Ramos (cell line): ENCODE measurements around the gene SELPLG.

Source experiments
- in situ Hi-C: fragments of 300-500 bp; cut with MboI; formaldehyde crosslinking; loops from one replicate; pipeline ENCODE4 v1.14.3; 2022; ENCODE audit warnings: low sequenced_read_pairs; ENCODE audit not compliant: unreplicated experiment

SELPLG gene

DNA sequence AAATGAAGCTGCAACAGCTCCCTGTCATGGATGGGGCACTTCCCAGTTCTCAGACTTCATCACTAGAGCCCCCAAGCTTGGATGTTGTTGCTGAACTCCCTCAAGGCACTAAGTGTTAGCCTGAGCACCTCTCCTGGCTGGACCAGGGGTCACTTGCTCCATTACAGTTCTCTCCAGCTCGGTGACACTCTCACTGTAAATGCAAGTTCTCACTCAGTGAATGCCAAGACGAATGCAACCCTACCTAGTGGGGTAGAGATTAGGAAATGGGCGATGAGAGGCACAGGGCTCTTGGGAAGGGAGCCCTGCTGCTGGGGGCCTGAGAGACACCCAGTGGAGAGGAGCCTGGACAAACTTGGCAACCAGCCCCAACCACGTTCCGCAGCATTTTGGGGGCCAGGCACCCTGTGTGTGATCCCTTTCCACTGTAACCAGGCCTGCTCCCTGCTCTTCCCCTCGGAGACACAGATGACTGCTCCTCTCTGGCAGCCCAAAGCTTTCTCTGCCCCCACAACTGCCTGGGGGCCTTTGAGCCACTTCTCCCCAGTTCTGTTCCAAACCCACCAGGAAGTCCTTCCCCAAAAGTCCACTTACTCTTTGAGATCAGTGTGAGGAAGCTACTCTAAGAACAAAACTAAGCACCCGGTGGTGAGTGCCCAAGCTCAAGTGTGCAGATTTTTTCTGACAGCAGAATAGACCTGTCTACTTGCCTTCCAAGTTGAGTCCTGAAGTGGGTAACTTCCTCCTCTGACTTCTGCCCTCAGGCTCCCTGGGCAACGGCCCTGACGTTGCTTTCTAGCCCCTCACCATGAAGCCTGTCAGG, 8.0 kb upstream of the SELPLG start:
- in situ Hi-C loops, result loop anchor here (25.0 kb wide), 1 partner anchor 1679 kb away; the partner anchor contains the start of gene TMEM263

DNA sequence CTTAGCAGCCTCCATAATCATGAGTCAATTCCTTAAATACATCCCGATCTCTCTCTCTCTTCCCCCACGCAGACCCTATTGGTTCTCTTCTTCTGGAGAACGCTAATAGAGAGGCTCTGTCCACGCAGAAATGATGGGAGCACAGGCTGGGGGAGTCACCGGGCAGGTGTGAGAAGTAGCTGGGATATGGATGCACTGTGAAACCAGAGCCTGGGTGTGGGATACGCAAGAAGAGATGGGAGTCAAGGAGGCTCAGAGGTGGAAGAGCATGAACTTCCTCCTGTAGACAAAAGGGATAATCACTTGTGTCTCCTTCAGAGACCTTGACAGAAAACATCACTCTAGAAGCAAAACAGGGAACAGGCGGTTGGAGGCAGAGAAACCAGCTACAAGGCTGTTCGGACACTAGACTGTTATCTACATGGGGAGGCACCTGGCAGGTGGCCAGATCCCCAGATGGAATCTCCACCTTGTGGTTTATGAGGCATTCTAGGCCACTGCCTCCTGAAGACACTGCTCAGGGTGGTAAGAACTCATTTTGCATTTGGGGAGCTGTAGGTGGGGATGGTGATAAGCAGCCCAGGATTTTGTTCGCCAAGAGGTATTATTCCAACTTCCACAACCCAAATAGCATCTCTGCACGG, 7.2 kb upstream of the SELPLG start:
- in situ Hi-C loops, result loop anchor here (25.0 kb wide), 1 partner anchor 1679 kb away; the partner anchor contains the start of gene TMEM263

DNA sequence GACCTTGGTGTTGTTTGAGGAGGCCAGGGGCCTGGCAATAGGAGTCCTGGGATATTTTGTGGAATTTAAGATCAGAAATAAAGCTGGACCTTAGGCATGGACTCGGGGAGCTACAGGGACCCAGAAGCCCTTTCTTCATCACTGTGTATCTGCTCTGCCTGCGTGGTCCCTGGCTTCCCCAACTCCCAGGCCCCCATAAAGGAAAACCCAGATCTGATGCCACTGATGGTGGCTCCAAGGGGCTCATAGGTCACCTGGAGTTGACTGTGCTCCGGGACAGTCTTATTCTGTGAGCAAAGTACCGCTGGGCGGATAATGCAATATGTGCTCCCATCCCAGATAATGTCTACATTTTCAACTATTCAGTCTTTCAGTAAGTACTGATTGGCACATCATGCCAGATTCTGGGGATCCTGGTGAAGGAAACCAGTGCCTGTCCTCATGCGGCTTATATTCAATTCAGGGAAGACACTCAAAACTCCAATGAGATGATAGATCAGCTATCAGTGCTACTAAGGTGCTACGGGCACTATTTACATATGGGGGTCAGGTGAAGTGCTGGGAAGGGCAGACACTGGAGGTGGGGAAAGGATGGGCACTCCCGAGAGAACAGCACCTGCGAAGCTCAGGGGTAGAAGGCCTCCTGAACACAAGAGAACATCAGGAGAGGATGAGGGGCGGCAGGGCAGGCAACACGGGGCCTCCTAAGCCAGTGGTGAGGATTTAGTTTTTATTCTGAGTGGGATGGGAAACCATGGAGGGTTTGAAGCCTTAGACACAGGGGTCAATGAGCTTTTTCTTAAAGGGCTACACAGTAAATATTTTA, 5.5 kb upstream of the SELPLG start:
- in situ Hi-C loops, result loop anchor here (10.0 to 25.0 kb wide), 2 partner anchors 426 to 1677 kb away; partner anchors contain the start of gene TMEM263

DNA sequence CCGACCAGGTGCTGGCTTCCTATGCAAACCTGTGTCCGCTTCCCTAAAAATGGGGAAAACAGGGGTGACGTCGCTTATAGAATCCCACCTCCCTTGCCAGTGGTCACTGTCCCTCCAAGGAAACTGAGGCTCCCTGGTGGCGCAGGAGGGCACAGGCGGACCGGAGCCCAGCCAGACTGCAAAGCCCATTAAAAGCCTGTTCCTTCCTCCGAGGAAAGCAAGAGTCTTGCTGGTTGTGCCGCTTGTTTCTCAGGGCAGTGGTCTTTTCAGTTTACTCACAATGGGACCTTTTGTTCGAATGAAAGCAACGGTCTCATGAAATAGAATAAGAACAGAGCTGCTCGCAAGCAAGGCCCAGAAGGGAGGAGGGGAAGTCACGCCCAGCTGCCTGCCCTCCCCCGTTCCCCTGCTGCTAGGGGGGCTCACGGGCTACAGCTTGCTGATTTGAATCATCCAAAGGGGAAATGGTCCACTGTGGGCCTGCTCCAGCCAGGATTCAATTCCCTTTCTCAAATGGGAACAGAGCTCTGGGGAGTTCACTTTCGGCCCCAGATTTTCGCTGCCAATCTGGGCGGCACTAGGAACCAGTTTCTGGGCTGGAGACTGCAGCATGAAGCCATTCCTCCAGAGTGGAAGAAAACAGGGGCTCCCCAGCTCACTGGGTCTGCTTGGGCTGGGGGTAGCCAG, 4.6 kb upstream of the SELPLG start:
- in situ Hi-C loops, result loop anchor here (10.0 to 25.0 kb wide), 2 partner anchors 427 to 1676 kb away; partner anchors contain the start of gene TMEM263

DNA sequence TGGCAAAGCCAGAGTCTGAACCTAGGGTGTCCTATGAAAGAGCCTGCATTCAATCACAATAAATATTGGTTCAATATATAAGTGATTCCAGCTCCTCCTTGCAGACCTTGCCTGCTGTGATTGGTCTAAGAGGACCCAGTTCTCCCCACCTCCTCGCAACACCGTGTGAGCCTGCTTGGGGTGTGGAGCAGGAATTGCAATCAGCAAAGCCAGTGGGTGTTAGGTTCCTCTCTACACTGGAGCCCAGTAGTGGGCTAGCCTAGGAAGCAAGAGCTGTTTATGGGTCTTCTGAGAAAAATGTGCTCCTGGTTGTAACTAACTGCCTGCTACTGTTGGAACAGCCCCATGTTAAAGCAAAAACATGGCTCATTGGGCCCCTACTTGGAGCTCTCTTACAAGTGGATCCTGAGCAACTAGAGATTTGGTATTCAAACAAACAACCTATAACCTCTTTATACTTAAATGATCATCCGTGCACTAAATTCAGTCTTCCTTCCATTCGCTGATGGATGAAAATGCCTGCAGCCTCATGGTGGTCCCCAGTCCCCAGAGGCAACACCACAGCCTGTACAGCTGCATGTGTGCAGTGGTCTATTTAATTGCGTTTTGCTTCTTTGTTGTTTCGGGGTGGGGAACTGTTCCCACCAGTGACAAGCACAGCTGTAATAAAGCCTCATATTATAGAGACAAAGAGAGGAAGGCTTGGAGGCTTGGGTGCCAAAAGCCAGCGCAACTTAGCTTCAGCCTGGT, 3.7 kb upstream of the SELPLG start:
- in situ Hi-C loops, result loop anchor here (10.0 to 25.0 kb wide), 2 partner anchors 427 to 1675 kb away; partner anchors contain the start of gene TMEM263

DNA sequence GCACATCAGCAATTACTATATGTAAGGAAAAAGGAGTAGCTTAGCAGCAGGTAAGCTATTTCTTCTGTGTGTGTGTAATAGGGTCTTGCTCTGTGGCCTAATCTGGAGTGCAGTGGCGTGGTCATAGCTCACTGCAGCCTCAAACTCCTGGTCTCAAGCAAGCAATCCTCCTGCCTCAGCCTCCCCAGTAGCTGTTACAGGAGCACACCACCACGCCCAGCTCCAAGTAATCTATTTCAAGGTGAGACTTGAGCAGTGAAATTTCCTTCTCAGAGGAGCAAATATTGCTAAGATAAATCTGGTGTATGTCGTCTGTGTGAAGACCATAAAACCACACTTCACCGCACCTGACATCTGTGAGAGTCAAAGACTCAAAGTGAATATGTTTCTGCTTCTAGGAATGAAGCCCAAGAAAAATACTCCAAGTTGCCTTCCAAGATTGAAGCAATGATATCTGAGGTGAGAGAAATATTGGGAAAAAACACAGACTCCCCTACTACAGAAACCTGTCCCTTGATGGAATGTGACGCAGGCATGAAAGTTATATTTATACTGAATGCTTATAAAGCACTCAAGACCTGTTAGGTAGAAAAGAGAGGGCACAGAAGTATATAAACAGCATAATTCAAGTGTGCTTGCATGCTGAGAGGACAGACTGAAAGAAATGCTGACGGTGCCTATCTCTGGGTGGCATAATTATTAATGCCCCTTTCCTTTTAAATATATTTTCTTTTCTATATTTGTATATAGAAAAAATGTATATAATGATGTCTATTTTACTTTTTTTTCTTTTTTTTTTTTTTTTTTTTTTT, 2.5 kb upstream of the SELPLG start:
- in situ Hi-C loops, result loop anchor here (10.0 to 25.0 kb wide), 2 partner anchors 429 to 1674 kb away; partner anchors contain the start of gene TMEM263

DNA sequence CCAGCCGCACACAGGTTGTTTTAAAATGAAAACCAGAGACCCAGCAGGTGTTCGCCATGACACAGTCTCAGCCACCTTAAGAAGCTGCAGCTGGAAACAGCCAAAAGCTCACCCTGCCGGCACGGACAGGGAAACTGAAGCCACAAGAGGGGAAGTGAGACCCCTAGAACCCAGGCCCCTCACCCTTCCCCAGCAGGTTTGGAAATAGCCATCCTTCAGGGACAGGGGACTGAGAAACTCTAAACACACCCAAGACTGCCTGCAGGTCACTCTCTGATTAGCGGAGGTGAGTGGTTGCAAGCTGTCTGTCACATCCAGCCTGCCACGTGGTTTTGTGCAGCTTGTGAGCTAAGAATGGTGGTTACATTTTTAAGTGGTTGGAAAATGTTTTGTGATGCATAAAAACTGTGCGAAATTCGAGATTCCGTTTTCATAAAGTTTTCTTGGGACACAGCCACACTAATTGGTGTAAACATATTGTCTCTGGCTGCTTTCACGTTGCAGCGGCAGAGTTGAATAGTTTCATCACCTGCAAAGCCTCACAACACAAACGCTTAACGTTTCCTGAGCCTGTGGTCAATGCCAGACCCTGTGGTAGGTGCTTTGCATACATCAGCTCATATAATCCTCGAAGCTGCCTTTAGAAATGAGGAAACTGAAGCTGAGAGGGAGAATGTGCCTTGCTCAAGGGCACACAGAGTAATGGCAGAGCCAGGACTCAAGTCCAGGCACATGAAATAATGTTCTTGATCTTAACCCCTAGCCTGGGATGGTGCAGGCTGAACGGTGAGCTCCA, 1.7 kb upstream of the SELPLG start:
- in situ Hi-C loops, result loop anchor here (10.0 to 25.0 kb wide), 2 partner anchors 429 to 1673 kb away; partner anchors contain the start of gene TMEM263

DNA sequence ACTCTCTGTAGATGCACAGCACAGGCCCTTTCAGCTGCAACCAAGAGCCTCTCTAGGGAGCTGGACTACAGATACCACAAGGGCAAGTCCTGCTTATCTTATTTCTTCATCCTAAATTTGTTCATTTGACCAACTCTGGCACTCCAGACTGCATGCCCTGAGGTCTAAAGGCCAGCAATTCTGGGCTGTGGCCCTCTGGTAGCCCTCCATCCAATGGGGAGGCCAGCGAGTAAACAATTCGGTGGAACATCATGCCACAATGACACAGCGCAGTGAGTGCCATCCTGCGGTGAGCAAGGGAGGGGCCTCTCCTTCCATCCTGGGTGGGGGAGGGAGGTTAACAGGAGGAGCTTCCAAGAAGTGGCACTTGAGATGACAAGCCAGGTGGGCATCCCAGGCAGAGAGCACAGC, 652 bp upstream of the SELPLG start:
- in situ Hi-C loops, result loop anchor here (10.0 to 25.0 kb wide), 2 partner anchors 430 to 1672 kb away; partner anchors contain the start of gene TMEM263

DNA sequence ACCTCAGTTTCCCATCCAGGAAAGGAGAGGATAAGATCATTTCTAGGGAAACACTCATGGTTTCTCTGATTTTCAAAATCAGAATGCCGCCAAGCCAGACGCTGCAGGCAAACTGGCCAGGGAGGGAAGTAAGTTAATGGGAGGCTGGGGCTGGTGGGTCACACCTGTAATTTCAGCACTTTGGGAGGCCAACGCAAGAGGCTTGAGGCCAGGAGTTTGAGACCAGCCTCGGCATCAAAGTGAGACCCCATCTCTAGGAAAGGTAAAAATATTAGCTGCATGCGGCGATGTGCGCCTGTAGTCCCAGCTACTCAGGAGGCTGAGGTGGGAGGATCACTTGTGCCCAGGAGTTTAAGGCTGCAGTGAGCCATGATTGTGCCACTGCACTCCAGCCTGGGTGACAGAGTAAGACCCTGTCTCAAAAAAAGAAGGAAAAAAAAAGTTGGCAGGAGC, 587 bp downstream of the SELPLG start:
- in situ Hi-C loops, result loop anchor here (10.0 to 25.0 kb wide), 2 partner anchors 432 to 1671 kb away; partner anchors contain the start of gene TMEM263

DNA sequence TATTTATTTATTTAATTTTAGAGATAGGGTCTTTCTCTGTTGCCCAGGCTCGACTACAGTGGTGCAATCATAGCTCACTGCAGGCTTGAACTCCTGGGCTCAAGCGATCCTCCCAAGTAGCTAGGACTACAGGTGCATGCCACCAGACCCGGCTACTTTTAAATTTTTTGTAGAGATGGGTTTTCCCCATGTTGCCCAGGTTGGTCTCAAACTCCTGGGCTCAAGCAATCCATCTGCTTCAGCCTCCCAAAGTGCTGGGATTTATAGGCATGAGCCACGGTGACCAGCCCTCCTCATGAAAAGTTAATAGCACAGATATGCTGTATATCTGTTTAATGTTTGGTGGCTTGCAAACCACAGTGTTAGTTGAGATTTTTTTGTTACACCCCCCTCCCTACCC, 2.4 kb downstream of the SELPLG start:
- in situ Hi-C loops, result loop anchor here (10.0 to 25.0 kb wide), 2 partner anchors 434 to 1669 kb away; partner anchors contain the start of gene TMEM263

DNA sequence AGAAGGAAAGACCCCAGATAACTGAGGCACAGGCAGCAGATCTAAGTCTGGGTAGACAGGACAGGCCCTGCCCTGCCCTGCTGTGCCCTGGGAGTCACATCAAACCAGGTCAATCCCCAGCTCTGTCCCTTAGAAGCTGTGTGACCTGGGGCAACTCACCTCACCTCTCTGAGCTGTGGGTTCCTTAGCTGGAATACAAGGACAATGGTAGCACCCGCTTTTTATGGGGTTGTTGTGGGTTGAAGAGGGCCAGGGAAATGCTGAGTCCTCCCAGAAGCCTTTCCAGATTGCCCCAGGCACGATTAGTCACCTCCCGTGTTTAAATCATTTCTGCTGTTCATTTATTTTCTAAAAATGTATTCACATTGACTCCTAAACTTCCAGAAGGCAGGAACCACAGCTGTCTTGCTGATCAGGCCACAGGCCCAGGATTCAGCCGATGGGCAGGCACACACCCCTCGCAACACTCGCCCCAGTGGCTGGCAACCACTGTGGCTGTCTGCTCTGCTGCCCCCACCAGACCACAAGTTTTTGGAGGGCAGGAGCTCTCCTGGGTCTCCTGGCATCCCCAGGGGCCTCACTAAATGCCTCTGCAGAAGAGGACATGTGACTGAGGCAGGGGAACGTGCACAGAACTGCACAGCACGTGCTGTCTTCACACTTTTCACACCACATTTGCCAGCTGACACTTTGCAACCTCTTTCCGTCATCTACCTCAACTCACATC, 3.0 kb downstream of the SELPLG start:
- in situ Hi-C loops, result loop anchor here (10.0 to 25.0 kb wide), 2 partner anchors 434 to 1668 kb away; partner anchors contain the start of gene TMEM263

DNA sequence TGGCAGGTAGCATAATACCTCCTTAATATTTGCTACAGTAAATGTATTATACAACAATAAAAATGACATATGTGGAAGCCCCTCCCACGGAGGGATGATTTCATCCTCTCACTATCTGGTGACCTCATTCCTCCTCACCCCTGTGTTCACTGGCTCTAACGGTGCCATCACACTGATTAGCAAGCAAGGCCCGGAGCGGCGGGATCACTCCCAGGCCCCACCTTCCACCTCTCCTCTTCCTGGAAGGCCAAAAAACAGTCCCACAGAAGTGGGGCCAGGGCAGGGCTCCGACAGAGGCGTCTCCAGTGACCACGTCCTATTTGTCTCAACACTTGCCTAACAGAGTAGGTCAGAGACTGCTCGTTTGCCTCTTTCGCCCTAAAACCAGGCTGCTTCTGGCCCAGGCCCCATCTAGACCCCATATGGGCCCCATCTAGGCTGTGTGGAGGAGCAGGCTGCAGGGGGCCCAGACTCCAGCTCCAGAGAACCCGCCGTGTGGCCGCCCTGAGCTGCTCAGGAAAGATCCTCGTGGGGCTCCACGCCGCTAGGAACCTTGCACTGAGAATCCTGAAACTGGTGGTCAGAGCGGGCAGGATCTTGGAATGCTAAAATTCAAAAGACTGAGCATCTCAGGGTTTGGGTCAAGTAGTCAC, 3.7 kb downstream of the SELPLG start:
- in situ Hi-C loops, result loop anchor here (10.0 to 25.0 kb wide), 2 partner anchors 435 to 1668 kb away; partner anchors contain the start of gene TMEM263

DNA sequence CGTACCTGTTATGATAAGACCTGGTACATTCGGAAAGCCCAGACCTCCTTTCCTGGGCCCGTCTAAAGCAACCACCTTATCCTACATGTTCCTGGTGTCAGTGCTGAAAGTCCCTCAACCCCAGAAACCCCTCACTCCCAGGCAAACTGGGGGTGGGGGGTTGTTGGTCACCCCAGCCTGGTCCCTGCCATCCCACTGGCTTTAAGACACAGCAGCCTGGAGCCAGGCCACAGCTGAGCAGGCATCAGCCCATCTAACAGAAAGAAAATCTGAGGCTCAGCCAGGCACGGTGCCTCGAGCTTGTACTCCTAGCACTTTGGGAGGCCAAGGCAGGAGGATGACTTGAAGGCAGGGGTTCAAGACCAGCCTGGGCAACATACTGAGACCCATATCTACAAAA, 4.5 kb downstream of the SELPLG start:
- in situ Hi-C loops, result loop anchor here (25.0 kb wide), 1 partner anchor 1667 kb away; the partner anchor contains the start of gene TMEM263

DNA sequence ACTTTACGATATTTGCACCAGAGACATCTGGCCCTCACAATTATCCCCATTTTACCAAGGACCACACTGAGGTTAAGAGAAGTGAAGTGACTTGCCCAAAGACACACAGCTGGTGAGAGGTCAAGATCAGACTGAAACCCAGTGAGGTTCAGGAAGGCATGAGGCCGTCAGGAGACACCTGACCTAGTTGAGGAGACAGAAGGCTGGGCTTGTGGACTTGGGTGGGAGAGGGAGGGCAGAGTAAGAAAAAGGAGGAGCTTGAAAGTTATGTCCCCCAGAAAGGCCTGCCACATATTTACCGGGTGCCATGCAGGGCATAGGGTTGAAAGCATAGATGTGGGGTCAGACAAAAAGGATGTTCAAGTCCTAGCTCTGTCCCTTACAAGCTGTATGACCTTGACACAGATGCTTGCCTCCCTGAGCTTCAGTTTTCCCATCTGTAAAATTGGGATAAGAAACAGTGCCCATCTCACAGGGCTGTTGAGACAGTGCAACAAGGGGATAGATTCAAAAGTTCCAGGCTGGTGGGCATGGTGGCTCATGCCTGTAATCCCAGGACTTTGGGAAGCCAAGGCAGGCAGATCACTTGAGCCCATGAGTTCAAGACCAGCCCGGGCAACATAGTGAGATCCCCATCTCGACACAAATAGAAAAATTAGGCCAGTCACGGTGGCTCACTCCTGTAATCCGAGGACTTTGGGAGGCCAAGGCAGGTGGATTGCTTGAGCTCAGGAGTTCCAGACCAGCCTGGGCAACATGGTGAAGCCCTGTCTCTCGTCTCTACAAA, 6.4 kb downstream of the SELPLG start:
- in situ Hi-C loops, result loop anchor here (25.0 kb wide), 1 partner anchor 1665 kb away; the partner anchor contains the start of gene TMEM263

DNA sequence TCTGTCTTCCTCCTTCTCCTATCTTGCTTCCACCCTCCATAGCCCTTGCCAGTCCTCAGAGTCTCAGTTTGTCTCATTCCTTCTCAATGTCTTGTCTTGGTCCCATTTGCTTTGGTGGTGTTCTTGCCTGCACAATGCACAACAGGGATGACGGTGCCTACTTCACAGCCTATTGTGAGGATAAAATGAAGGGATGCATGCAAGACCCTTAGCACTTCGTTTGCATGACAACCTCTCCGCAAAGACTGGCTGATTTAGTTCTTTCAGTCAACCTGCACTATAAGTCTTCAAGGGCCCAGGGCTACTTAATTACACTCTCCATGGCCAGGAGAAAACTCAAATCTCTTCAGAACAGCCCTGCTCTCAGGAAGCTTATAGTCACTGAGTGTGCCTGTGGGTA, 8.5 kb downstream of the SELPLG start:
- in situ Hi-C loops, result loop anchor here (25.0 kb wide), 1 partner anchor 1663 kb away; the partner anchor contains the start of gene TMEM263
